HepG2 (cell line): ENCODE data around the gene PLEKHA6. TPM values are rescaled to one million over a fixed set of nuclear protein-coding genes. Genes with fewer than 3 reads are reported as not detected.
A peak's percentile ranks its signal among the peaks of the same experiment; 100 is the strongest.

Experiments used
- ATAC-seq: fragments of 200-7000 bp; cut with Tn5 transposase; 3 replicates; pipeline ENCODE4 v1.9.1; 2020; ENCODE audit warnings: mild to moderate bottlenecking, moderate library complexity
- BruUV-seq: library from RNA; stranded (reverse); fragments of 400-500 nt; replicated peaks from 2 replicates; lab custom pipeline; 2021; lab: Mats Ljungman, UMichigan
- CTCF ChIA-PET: fragments of 300-600 bp; formaldehyde crosslinking; extraction: SDS; loops from one replicate; lab custom pipeline; 2021; ENCODE audit warnings: low total read pairs, inconsistent platforms, low intra/inter-chr PET ratio; lab: Yijun Ruan, JAX
- POLR2A ChIA-PET: fragments of 350-600 bp; sonication (Branson Sonifier 250); formaldehyde crosslinking; loops from one replicate; lab custom pipeline; 2020; ENCODE audit warnings: antibody characterized with exemption, inconsistent platforms; lab: Yijun Ruan, JAX
- DNase-seq: peaks from one replicate; pipeline ENCODE4 v3.0.0-alpha.2; 2015; ENCODE audit warnings: low spot score
- FAIRE-seq: peaks from 3 replicates; lab custom pipeline; 2011; peaks lifted over from hg19 to GRCh38; lab: Jason Lieb, UNC
- H2AFZ ChIP-seq: one replicate; pipeline ENCODE4 v1.6.1; 2011; ENCODE audit warnings: low read length, inconsistent platforms
- H3K27ac ChIP-seq: fragments of 300-600 bp; 3 replicates; pipeline ENCODE4 v1.8.0; 2011; ENCODE audit warnings: mixed run types, mild to moderate bottlenecking, mixed read lengths, low read length, inconsistent platforms; ENCODE audit not compliant: insufficient read depth; ENCODE audit errors: extremely low read length
- H3K27me3 ChIP-seq, 2 experiments: fragments of 200-600 bp in 1 of 2; 2 replicates in 1 of 2; 3 replicates in 1 of 2; pipeline versions ENCODE4 v1.6.0 to v1.8.0; 2011; ENCODE audit warnings: low read length in 2 of 2, mild to moderate bottlenecking in 2 of 2, moderate library complexity in 2 of 2, inconsistent platforms in 1 of 2; ENCODE audit not compliant: insufficient read depth in 2 of 2, control insufficient read depth in 1 of 2
- H3K36me3 ChIP-seq, 2 experiments: fragments of 200-600 bp in 1 of 2; replicated peaks in 1 of 2; 2 replicates in 1 of 2; 3 replicates in 1 of 2; pipeline versions ENCODE4 v1.5.1 to v1.8.0; 2011; ENCODE audit warnings: low read length in 2 of 2, inconsistent platforms in 1 of 2; ENCODE audit not compliant: insufficient read depth in 2 of 2, control insufficient read depth in 1 of 2
- H3K4me1 ChIP-seq: 2 replicates; pipeline ENCODE4 v1.5.1; 2012; ENCODE audit warnings: low read length, inconsistent platforms; ENCODE audit not compliant: insufficient read depth
- H3K4me2 ChIP-seq: 2 replicates; pipeline ENCODE4 v1.6.0; 2011; ENCODE audit warnings: low read depth, low read length, inconsistent platforms
- H3K4me3 ChIP-seq, 3 experiments: fragments of 200-600 bp in 1 of 3; sonication (generic), shearing (Covaris generic) in 1 of 3; replicated peaks in 1 of 3; 2 replicates each; pipeline ENCODE4 v1.5.1; 2011 to 2016; ENCODE audit warnings: low read length in 3 of 3, inconsistent platforms in 2 of 3, low read depth in 2 of 3, mild to moderate bottlenecking in 2 of 3, control low read depth in 1 of 3, mixed read lengths in 1 of 3; ENCODE audit not compliant: insufficient read depth in 1 of 3
- H3K79me2 ChIP-seq: one replicate; pipeline ENCODE4 v1.6.1; 2011; ENCODE audit warnings: low read length, inconsistent platforms; ENCODE audit not compliant: insufficient read depth
- H3K9ac ChIP-seq: 2 replicates; pipeline ENCODE4 v1.6.0; 2011; ENCODE audit warnings: mild to moderate bottlenecking, low read depth, low read length, inconsistent platforms; ENCODE audit not compliant: insufficient read depth
- H3K9me3 ChIP-seq: 2 replicates; pipeline ENCODE4 v1.5.1; 2012; ENCODE audit warnings: mild to moderate bottlenecking, low read length
- H4K20me1 ChIP-seq: 2 replicates; pipeline ENCODE4 v1.6.0; 2011; ENCODE audit warnings: inconsistent platforms, mild to moderate bottlenecking, low read length, moderate library complexity; ENCODE audit not compliant: insufficient read depth
- ATF7 ChIP-seq, 2 experiments: fragments of 450-650 bp in 1 of 2; sonication (generic) in 1 of 2; formaldehyde crosslinking in 1 of 2; IDR thresholded peaks; 2 replicates each; pipeline versions ENCODE4 v1.4.0 to v1.6.1; 2016 to 2020; ENCODE audit warnings: antibody characterized with exemption in 1 of 2, mild to moderate bottlenecking in 1 of 2, missing genetic modification reagents in 1 of 2
- FOXO1 ChIP-seq: sonication (generic); formaldehyde crosslinking; IDR thresholded peaks from 2 replicates; pipeline ENCODE4 v1.4.0; 2020; ENCODE audit warnings: missing genetic modification reagents
- GTF2F1 ChIP-seq: fragments of 150-350 bp; IDR thresholded peaks from 2 replicates; pipeline ENCODE4 v1.6.1; 2014; ENCODE audit warnings: low read length
- IRX3 ChIP-seq: sonication (generic); formaldehyde crosslinking; IDR thresholded peaks from 2 replicates; pipeline ENCODE4 v1.8.1; 2023; ENCODE audit warnings: mild to moderate bottlenecking, low read depth, missing genetic modification reagents, borderline replicate concordance
- MAFF ChIP-seq: IDR thresholded peaks from 2 replicates; pipeline ENCODE4 v1.6.1; 2011; ENCODE audit warnings: low read depth, low read length, improper control_type of control experiment
- MTA1 ChIP-seq: sonication (generic); formaldehyde crosslinking; IDR thresholded peaks from 2 replicates; pipeline ENCODE4 v1.4.0; 2020; ENCODE audit warnings: missing genetic modification reagents, mild to moderate bottlenecking, borderline replicate concordance
- MTF1 ChIP-seq: sonication (generic); formaldehyde crosslinking; IDR thresholded peaks from 2 replicates; pipeline ENCODE4 v1.5.0; 2020; ENCODE audit warnings: missing genetic modification reagents
- NFIC ChIP-seq: IDR thresholded peaks from 2 replicates; pipeline ENCODE4 v1.6.1; 2012; ENCODE audit warnings: mild to moderate bottlenecking, low read length, inconsistent platforms
- NR2F6 ChIP-seq, 2 experiments: IDR thresholded peaks; 2 replicates each; pipeline ENCODE4 v1.6.1; 2016; ENCODE audit warnings: antibody characterized with exemption in 1 of 2, mild to moderate bottlenecking in 1 of 2
- RAD51 ChIP-seq: fragments of 450-650 bp; IDR thresholded peaks from 2 replicates; pipeline ENCODE4 v1.6.1; 2016; ENCODE audit warnings: borderline replicate concordance
- RARG ChIP-seq: sonication (generic); formaldehyde crosslinking; IDR thresholded peaks from 2 replicates; pipeline ENCODE4 v1.4.0; 2020; ENCODE audit warnings: low read depth, mild to moderate bottlenecking, missing genetic modification reagents
- SNRNP70 ChIP-seq: fragments of 200-400 bp; formaldehyde crosslinking; IDR thresholded peaks from 2 replicates; pipeline ENCODE4 v1.6.1; 2017; ENCODE audit warnings: mild to moderate bottlenecking, low read depth, low read length, moderate library complexity
- TERF1 ChIP-seq: sonication (generic); formaldehyde crosslinking; IDR thresholded peaks from 2 replicates; pipeline ENCODE4 v1.8.0; 2022; ENCODE audit warnings: mild to moderate bottlenecking, missing genetic modification reagents, moderate library complexity
- ZNF652 ChIP-seq: IDR thresholded peaks from 2 replicates; pipeline ENCODE4 v1.6.1; 2016; ENCODE audit warnings: low read depth, borderline replicate concordance
- ZNF770 ChIP-seq: sonication (generic); formaldehyde crosslinking; IDR thresholded peaks from 2 replicates; pipeline ENCODE4 v1.5.0; 2020; ENCODE audit warnings: mild to moderate bottlenecking, missing genetic modification reagents
- ZNF800 ChIP-seq: sonication (generic); formaldehyde crosslinking; IDR thresholded peaks from 2 replicates; pipeline ENCODE4 v1.4.0; 2020; ENCODE audit warnings: missing genetic modification reagents
- ZSCAN31 ChIP-seq: sonication (generic); formaldehyde crosslinking; IDR thresholded peaks from 2 replicates; pipeline ENCODE4 v1.5.0; 2020; ENCODE audit warnings: low read depth, mild to moderate bottlenecking, missing genetic modification reagents
- WGBS: methylation state at CpG from one replicate; pipeline ENCODE4 v1.1.6; 2017; ENCODE audit warnings: low lambda C conversion rate; 5-methylcytosine and 5-hydroxymethylcytosine counted together
- in situ Hi-C: cut with HindIII; loops from 2 replicates; pipeline ENCODE4 v1.10.0; 2017; ENCODE audit warnings: low pct_unique_long_range_greater_than_20kb; ENCODE audit not compliant: extremely low pct_ligation_motif_present
- intact Hi-C: fragments of 100-400 bp; cut with micrococcal nuclease; formaldehyde crosslinking; loops from one replicate; pipeline ENCODE4 v1.10.0; 2022; ENCODE audit not compliant: unreplicated experiment
- polyA plus RNA-seq, 8 experiments: library from polyadenylated mRNA; depleted of rRNA in 3 of 8; stranded (reverse) in 7 of 8; unstranded in 1 of 8; fragments of >200 nt; fragmentation: Illumina TruSeq in 4 of 8; extraction: Trizol in 4 of 8; gene quantifications; 2 replicates each; pipeline versions ENCODE4 v1.2.1 to v1.2.3, GENCODE V29; 2011 to 2016; ENCODE audit warnings: low read depth in 4 of 8, missing spikeins in 1 of 8, mixed read lengths in 1 of 8; ENCODE audit not compliant: insufficient read depth in 1 of 8
- total RNA-seq, 5 experiments: library from RNA; depleted of rRNA; stranded (reverse); fragments of >200 nt; fragmentation: Illumina TruSeq; extraction: Trizol; gene quantifications; 2 replicates each; pipeline ENCODE4 v1.2.3, GENCODE V29; 2016; ENCODE audit warnings: low read depth in 1 of 5

PLEKHA6 gene
- total and polyA plus RNA-seq, 2 of the 13 experiments (the other 11 are each of a cell fraction or from before 2014, with no cell fraction given): 5.3 to 11.4 TPM

GRCh38 chr1:204258213-204259115, 101.3 kb downstream of the PLEKHA6 start (continued):
- TF ChIP-seq ZNF652 (CRISPR knock-in tag): peak; percentile 26; the same call in 1 of the 2 replicates
- TF ChIP-seq, all 625 proteins: peak for 25

- Histone ChIP-seq H3K4me3 (no peak overlapping the region), H2AFZ (no peak overlapping the region), H3K4me2 (no peak overlapping the region), H3K27ac (no peak overlapping the region), H3K27me3 (no peaks in the 10 kb centered on the region), H3K9ac (no peak overlapping the region), H3K79me2 (no peaks in the 10 kb centered on the region), H3K4me1 (peaks cover 40% of the 10 kb centered on the region), H3K9me3 (no peaks in the 10 kb centered on the region), H4K20me1 (no peaks in the 10 kb centered on the region), H3K36me3 (peaks cover 16 to 25% of the 10 kb centered on the region in 2 experiments; a peak in 4 of 5 replicates)
- no peak for DNase-seq
- POLR2A ChIA-PET: no interaction called here
- intact Hi-C loops (no loop called here), in situ Hi-C loops (no loop called here)
- FAIRE-seq: no peak
- no TSS peak for BruUV-seq
- no peak for ATAC-seq
- CTCF ChIA-PET: interaction anchor here (2.2 kb wide), 1 partner anchor 106 kb away, joined by 25 read pairs; no protein-coding TSS in a partner anchor
- WGBS: 99% methylated on average over 21 of the region's 24 CpGs
- TF ChIP-seq SNRNP70 (no peak), ZNF800 (CRISPR knock-in tag) (no peak), RAD51 (no peak), ZSCAN31 (CRISPR knock-in tag) (no peak), MAFF (no peak), FOXO1 (no peak), GTF2F1 (no peak), TERF1 (CRISPR knock-in tag) (no peak), NR2F6 (IDR thresholded peaks at IDR 0.05) (no peak), NR2F6 (CRISPR knock-in tag; IDR thresholded peaks at IDR 0.05) (no peak), ATF7 (IDR thresholded peaks at IDR 0.05) (no peak), ATF7 (CRISPR knock-in tag; IDR thresholded peaks at IDR 0.05) (no peak), IRX3 (no peak), RARG (no peak), NFIC (no peak), ZNF770 (CRISPR knock-in tag) (no peak), MTA1 (CRISPR knock-in tag) (no peak), MTF1 (CRISPR knock-in tag) (no peak)
These were observed 102.3 kb downstream of the PLEKHA6 start for GRCh38 chr1:204257446-204257845.
